HG03442 (cell line): Measurements from ENCODE around the gene OR5K1.
A peak's percentile ranks its signal among the peaks of the same experiment; 100 is the strongest.

Source experiments
- ATAC-seq: cut with Tn5 transposase; IDR thresholded peaks from one replicate; pipeline ENCODE4 v1.9.1; 2021; ENCODE audit warnings: mild to moderate bottlenecking, moderate library complexity; ENCODE audit not compliant: unreplicated experiment

OR5K1 gene

GRCh38 chr3:98513736-98514135 is 50.7 kb downstream of the OR5K1 start:
- ATAC-seq = no peak

GRCh38 chr3:98514948-98515347 is 51.9 kb downstream of the OR5K1 start:
- ATAC-seq = no peak

- ATAC-seq = no peak
Observed at GRCh38 chr3:98518816-98519215, 55.8 kb downstream of the OR5K1 start.

DNA sequence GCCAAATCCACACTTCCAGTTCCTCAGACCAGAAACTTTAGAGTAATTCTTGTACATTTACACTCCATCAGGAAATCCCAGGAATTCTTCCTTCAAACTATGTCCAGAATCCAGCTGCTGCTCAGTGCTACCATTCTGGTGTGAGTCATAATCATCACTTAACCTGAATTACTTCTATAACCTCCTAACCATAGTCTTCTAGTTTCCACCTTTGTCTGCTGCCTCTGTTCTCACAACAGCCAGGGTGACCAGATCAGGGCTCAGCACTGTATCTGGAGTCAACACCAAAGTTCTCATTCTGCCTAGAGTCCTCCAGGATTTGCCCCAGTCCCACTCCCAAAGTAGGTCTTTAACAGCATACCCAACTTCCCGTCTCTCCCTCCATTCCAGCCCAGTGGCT is 56.4 kb downstream of the OR5K1 start:
- no peak for ATAC-seq

- ATAC-seq = peak; percentile 43
Observed at GRCh38 chr3:98521897-98522543, 59.0 kb downstream of the OR5K1 start.
